ENCODE measurements around the gene DES.

- TF ChIP-seq EZH2 (IDR thresholded peaks at IDR 0.05; ENCODE audit: borderline replicate concordance, insufficient read depth, low read length, poor library complexity, severe bottlenecking) (no peak), REST (IDR thresholded peaks at IDR 0.05; ENCODE audit: borderline replicate concordance) (no peak), EP300 (conservative IDR thresholded peaks at IDR 0.05; ENCODE audit: poor library complexity, severe bottlenecking) (no peak), RAD21 (conservative IDR thresholded peaks at IDR 0.05) (no peak)
- TF ChIP-seq, protein P1, sequence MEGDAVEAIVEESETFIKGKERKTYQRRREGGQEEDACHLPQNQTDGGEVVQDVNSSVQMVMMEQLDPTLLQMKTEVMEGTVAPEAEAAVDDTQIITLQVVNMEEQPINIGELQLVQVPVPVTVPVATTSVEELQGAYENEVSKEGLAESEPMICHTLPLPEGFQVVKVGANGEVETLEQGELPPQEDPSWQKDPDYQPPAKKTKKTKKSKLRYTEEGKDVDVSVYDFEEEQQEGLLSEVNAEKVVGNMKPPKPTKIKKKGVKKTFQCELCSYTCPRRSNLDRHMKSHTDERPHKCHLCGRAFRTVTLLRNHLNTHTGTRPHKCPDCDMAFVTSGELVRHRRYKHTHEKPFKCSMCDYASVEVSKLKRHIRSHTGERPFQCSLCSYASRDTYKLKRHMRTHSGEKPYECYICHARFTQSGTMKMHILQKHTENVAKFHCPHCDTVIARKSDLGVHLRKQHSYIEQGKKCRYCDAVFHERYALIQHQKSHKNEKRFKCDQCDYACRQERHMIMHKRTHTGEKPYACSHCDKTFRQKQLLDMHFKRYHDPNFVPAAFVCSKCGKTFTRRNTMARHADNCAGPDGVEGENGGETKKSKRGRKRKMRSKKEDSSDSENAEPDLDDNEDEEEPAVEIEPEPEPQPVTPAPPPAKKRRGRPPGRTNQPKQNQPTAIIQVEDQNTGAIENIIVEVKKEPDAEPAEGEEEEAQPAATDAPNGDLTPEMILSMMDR (IDR thresholded peaks at IDR 0.05; ENCODE audit: poor library complexity, severe bottlenecking): no peak
Observed at GRCh38 chr2:219433666-219434467, 15.7 kb downstream of the DES start.
